GM19238 (cell line): ENCODE data around the gene ASCL5.
"Not testable (repeated sequence)": the region's sequence is repeated elsewhere in the genome, so short reads cannot be mapped to it uniquely, and the experiment has no call there.

ENCODE experiments used
- DNase-seq: peaks from one replicate; pipeline ENCODE4 v3.0.0; 2011; ENCODE audit warnings: low spot score; ENCODE audit not compliant: insufficient read length

Gene ASCL5, protein sequence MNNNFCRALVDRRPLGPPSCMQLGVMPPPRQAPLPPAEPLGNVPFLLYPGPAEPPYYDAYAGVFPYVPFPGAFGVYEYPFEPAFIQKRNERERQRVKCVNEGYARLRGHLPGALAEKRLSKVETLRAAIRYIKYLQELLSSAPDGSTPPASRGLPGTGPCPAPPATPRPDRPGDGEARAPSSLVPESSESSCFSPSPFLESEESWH

GRCh38 chr1:201126832-201127754 lies at the start of gene ASCL5:
Gene ASCL5, minus strand, starts transcription at chr1:201127184. Its CDS starts 11,812 bp downstream, at chr1:201115372.
- DNase-seq = no peak

- no peak for DNase-seq
Measured at GRCh38 chr1:201175820-201176500, 49.0 kb upstream of the ASCL5 start.

DNA sequence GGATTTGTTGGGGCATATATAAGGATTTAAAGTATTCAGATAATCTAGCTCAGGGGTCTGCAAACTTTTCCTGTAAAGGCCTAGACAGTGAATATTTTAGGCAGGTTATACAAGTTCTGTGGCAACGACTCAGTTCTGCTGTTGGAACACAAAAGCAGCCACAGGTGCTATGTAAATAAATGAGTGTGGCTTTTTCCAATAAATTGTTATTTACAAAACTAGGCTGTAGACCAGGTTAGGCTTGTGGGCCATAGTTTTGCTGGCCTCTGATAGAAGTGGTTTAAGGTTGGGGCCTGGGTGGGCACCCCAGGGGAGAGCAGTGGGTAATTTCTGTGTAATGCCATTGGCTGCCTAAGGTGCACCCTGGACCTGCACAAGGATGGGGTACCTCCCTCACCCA lies 46.8 kb upstream of the ASCL5 start:
- DNase-seq = no peak

DNA sequence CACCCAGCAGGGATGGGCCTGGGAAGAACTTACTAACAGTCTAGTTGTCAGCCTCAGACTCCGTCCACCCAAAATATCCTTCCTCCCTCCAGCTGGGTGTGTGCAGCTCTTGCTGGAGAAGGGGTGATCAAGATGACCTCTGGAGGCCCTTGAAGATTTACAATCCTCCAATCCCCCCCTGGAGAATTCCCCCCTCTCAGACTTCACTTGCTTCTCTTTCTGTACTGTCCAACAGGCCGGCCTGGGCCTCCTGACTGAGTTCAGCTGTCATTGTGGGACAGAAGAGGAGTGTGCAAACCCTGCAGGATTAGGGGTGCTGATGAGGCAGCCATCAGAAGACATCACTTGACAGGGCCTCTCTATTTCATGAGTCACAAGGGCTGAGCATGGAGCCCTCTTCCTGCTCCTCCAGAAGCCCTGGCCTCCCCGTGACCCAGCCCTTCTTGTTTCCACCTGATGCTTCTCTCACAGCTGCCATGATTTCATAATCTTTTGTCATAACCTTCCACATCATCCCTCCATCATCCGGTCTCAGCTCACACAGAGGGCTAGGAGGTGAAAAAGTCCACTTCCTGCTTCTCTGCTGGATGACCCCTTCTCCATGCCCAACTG lies 46.1 kb upstream of the ASCL5 start:
- DNase-seq = no peak

GRCh38 chr1:201172326-201172725 lies 45.3 kb upstream of the ASCL5 start:
- no peak for DNase-seq

DNA sequence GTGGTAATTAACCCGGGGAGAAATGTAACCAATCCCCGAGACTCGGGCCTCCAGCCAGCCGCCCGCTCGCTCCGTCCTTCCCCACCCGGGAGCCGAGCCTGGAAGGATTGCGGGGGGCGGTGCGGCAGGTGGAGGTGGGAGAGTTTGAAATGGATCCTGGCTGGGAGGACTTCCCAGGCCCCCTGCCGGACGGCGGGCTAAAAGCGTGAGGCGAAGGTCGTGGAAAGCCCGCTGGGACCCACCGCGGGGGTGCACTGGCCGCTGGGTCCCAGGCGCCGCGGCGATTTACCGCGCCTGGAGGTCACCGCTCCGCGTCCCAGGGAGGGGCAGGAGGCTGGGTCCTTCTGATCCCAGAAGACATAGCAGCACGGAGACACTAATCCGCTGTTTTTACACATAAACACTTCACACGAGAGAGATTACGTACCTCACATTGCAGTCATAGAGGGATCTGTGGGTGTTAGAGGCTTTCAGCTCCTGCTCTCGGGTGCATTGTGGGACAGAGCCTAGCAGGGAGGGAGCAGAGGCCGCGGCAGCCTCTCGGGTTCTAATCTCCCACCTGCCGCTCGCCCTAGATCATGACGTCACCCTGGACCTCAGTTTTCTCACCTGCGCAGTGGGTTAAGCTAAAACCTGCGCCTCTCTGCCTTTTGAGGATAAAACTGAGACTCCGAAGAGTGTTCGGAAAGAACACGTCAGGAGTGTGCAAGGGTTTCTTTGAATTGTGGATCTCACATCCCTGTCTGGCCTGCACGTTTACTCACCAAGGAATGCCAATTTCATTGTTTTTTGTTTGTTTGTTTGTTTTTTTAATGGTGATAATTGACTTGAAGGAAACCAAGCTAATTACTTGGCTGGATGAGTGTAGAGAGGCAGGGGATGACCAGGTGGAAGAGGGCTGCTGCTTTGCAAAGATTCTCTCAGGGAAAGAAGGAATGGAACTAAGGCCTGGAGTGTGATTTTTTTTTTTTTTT lies 44.4 kb upstream of the ASCL5 start:
- DNase-seq = peak; percentile 49

DNA sequence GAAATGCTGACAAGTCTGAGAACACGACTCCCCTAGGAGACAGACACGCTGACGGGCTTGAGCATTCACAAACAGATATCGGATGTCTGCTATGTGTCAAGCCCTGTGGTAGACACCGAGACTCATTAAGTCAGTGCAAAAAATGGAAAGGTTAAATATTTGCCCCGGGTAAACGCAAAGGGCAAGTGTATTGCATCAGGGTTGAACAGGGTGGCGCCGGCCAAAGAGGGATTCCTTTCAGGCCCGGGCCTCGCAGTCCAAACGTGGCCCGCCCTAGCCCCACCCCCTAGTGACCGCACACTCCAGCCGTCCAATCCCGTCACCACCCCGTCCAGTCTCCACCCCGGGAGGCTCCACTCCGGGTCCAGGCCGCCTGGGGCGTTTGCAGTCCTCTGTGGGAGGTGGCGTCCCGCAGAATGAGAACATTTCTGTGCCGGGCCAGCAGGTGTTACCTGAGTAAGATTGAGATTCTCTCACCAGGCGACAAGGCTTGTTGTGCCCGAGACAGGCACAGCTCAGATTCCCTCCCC lies 43.6 kb upstream of the ASCL5 start:
- peak; percentile 88 for DNase-seq

DNA sequence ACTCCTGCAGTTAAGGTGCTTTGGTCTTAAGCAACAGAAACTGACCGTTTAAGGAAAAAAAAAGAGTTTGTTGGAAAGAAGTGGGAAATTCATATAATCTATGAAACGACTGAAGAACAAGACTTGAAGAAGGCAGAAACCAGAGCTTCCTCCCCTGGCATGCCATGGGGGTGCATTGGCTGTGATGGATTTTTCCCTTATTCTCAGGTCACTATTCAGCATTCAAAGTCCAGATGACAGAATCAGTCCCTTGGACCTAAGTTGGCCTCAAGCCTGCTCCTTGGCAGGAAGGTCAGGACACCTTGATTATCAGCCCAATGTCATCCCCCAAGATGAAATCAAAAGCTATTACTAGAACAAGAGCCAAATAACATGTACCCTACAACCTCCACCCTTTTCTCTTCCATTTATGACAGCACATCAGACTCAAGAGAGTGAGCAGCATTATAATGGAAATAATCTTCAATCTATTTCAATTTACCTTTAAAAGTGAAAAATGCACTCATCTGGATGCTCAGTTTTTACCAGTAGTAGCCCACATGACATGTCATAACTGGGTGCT lies 43.1 kb upstream of the ASCL5 start:
- DNase-seq = no peak

GRCh38 chr1:201169203-201169602 lies 42.2 kb upstream of the ASCL5 start:
- no peak for DNase-seq

GRCh38 chr1:201167041-201167991 lies 40.3 kb upstream of the ASCL5 start:
- DNase-seq = no peak

DNA sequence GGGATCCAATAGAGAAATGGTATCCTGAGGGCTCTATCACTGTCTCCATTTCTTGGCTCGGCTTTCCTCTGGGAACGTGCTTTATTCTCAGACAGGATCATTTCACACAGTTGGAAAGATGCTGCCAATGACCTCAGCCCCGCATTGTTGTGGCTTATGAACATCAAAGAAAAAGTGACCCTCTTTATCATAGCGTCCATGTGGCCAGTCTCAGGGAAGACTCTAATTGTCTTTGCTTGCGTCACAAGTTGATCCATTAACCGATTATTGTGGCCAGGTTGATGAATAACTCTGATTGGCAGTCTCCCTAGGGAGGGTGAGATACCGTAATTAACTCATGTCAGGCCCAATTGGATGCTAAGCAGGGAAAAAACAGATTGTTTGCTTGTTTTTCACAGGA lies 37.7 kb upstream of the ASCL5 start:
- DNase-seq = no peak

DNA sequence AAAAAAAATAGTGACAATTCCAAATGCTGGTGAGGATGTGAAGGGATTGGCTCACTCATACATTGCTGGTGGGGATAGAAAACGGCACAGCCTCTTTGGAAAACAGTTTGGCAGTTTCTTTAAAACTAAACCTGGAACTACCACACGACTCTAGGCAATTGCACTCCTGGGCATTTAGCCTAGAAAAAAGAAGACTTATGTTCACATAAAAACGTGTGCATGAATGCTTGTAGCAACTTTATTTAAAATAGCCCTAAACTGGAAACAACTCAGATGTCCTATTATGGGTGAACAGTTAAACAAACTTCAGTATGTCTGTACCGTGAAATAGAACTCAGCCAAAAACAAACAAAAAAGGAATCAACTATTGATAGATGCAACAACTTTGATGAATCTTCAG lies 36.7 kb upstream of the ASCL5 start:
- no peak for DNase-seq

GRCh38 chr1:201163036-201163435 lies 36.1 kb upstream of the ASCL5 start:
- not testable (repeated sequence) for DNase-seq

GRCh38 chr1:201157949-201158348 lies 31.0 kb upstream of the ASCL5 start:
- DNase-seq = no peak

GRCh38 chr1:201156819-201157218 lies 29.8 kb upstream of the ASCL5 start:
- no peak for DNase-seq

- no peak for DNase-seq
Measured at GRCh38 chr1:201156346-201156745, 29.4 kb upstream of the ASCL5 start.

GRCh38 chr1:201155354-201155753 lies 28.4 kb upstream of the ASCL5 start:
- no peak for DNase-seq

DNA sequence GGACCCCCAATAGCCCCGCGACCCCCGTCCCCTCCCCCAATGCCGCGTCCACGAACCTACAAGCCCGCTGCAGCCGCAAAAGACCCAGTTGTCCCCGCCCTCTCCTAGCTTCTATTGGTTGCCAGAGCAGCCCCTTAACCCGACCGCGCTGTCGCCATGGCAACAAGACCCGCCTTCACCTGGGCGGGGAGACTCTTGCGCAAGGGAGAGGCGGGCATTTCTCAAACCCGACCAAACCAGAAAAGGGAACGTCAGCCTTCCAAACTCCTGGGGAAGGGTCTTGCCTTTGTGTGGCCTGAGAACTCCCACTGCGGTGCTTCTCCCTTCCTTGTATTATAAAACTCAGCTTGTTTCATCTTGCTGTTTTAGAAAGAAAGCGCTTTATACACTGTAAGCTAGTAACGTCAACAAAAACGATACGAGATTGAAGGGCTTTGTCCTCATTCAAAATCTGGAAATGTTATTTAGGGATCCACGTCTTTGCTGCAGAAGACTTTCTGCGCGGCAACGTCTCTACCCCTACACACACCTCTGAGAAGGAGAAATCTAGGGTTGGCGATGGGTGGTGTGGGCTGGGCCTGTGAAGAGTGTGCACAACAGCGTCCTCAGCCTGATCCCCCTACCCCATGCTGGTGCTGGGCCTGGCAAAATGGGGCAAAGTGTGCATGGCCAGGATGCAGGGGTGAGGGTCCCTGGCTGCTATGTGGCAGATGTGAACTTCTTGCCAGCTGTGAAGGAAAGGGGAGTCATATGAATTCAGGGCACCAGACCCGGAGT lies 27.6 kb upstream of the ASCL5 start, which contains the start of gene TMEM9:
TMEM9 (minus strand) TSS at position 86 of the 777 bp plus-strand sequence. CDS start 551 bp downstream, outside the sequence.
- DNase-seq = peak; percentile 97
